ENCODE data around the gene SERGEF.
"Not testable (repeated sequence)": the region's sequence is repeated elsewhere in the genome, so short reads cannot be mapped to it uniquely, and the experiment has no call there.

Gene SERGEF

DNA sequence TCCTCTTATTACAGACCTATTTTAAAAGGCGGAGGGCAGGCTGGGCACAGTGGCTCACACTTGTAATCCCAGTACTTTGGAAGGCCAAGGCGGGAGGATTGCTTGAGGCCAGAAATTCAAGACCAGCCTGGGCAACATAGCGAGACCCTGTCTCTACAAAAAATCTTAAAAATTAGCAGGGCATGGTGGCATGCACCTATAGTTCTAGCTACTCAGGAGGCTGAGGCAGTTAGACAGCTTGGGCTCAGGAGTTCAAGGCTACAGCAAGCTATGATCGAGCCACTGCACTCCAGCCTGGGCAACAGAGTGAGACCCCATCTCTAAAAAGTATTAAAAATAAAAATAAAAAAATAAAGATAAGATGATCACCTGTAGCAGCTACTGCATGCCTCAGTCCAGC, 12.7 kb downstream of the SERGEF start:
- not testable (repeated sequence) for DNase-seq

DNA sequence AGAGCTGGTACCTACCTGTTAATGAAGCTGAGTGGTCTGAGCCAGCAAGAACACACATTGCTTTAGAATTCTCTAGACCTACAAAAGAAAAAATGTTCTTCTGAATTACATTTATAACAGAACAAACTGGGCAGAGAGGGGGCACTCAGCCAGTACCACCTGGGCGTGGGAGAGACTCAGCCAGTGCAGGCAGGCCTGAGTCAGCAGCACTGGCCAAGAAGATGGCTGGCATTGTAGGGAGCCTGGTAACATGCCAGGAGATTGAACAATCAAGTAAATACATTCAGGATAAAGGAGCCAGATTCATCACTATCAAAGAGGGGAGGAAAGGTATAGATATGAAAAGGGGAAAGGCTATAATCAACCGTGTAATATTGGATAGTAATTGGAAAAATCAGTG, 19.9 kb downstream of the SERGEF start:
- no peak for DNase-seq

DNA sequence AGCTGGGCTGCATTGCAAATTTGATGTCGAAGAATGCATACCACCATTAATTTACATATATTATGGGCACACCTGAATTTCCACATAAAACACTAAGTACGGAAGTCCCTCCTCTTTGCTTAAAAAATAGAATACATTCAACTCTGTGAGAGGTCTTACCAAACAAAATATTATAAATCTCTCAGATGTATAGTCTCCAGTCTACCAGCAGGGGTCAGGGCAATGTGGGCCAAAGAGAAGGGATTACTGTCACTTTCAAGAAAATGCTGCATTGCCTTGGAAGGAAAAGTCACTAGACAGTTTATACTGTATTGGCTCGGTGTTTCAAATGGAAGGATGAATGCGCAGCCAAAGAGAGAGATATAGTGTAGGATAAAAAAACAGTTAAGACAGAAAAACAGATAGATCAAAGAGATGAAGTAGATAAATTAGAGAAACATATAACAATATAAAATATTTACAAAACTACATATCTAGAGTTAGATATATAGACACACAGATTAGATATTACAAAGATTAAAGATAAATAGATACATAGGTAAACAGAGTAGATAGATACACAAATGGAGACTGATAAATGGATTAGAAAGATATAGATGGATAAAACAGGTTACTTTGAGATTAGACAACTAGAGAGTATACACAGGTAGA, 20.9 kb downstream of the SERGEF start:
- no peak for DNase-seq

DNA sequence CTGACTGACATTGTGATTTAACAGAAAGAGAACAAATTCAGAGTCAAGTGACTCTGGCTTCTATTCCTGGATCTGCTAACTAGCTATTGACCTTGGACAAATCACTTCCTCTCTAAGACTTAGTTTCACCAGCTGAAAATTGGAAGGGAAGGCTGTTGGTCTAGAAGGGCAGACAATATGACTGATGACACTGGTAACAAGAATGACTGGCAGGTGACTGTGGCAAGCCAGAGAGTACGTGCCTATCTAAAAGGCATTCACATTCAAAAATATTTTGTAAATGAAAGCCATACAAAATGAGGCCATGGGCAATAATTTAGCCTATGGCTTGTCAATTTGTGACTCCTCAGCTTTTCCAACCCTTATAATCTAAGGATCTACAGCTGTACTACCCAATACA, 23.5 kb downstream of the SERGEF start:
- no peak for DNase-seq

DNA sequence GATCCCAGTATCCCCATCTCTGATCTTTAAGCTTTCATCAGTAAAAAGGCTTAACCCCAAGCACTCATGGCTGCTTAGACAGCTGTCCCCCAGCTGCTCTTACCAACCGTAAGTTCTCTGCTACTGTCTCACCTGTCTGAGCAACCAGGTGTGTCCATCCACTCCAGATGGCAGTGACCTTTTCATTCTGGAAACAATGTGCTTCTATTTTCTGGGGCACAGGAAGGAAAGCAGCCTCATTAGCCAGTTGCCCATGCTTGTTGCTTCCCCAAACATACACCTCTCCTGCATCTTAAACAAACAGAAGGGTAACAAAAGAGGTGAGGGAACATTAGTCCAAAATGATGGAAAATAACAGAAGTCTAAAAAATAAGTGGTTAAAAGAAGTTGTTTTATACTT, 24.4 kb downstream of the SERGEF start:
- DNase-seq: no peak

DNA sequence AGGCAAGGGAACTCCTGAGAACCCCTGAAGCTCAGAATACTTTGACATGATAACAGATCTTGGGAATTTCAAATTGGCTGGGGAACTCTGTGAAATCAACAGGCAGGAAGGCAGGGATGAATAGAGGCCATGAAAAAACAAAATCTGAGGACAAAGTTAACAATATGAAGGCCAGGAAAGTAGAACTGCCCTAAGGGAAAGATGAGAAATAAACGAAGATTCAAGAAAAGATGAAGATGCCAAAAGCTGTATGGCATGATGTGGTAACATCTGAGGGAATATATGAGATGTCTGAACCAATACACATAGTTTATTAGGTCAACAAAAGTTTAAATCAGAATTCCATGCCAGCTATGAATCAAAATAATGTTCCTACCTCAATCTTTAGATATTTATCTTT, 25.0 kb downstream of the SERGEF start:
- DNase-seq: no peak

DNA sequence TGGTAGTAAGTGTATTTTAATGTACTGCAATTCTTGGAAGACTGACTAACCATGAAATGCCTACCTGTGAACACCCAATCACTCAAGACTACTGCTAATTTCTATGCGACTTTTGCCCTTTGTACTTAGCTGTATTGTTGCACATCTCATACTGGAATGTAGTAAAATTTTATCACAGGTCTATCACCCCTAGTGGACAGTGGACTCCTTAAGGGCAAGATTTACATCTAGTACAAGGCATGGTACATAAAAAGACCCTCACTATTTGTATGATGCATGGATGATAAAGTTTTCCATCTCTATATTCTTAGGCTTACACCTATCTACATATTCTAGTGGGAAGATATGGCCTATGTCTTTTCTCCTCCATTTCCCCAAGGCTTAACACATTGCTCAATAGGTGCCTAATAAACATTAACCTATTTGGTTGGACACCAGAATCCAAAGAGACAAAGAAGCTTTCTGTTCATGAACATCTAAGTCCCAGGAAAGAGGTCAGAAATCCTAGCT, 26.1 kb downstream of the SERGEF start:
- no peak for DNase-seq

DNA sequence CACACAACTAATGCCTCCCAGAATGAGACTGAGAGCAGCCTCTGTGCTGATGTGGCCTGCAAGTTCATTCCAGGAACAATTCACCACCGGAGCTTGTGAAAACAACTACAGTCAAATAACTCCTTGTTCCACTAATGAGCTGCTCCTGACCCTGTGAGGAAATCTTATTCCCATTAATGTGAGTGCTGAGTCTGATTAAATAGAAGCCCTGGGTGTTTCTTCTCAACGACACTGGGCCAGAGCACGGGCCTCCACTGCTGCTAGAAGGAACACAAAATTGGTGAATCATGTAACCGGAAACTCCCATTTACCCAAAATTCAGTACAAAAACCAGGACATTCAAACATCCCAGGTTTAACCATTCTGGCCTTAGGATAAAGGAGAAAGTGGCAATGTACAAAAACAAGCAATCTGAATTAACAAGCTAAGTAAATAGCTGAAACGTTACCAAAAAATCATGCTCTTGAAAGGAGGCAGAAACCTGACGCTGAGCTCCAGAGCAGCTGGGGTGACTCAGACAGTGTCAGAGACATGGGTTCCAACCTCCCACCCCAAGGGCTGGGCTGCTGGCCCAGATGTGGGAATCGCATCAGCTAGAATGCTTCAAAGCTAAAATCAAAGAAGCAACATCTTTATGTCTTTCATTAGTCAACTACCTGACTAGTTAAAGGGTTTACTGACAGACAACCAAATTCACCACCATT, 26.7 kb downstream of the SERGEF start:
- no peak for DNase-seq

DNA sequence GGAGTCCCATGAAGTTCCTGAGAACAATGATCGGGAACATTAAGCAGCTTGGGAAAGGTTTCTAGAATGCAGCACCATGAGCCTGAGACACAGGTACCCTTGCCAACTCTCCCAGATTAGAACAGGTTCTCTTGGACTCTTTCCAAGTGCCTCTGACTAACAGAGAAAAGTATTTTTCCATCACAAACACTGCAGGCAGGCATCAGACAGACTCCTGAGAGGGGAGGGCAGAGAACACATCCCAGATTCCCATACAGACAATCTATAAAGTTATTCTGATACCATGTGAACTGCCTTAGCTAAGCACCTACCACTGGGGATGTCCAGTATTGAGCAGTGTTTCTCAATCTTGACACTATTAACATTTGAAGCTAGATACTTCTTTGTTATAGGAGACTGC, 27.3 kb downstream of the SERGEF start:
- no peak for DNase-seq

DNA sequence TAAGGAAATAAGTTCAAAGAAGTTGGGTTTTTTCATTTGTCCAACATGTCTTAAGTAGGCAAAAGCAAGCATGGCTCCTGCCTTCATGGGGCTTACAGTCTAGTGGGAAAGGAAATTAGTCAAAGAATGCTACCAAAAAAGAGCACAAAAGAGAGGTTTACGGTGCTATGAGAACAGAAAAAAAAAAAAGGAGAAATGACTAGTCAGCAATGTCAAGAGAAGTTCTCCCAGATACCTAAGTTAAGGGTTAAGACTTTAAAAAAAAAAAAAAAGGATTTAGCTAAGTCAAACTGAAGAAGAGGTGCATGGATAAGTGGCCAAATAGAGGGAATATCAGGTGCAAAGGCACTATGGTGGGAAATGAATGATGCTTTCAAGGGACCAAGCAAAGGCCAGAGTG, 29.3 kb downstream of the SERGEF start:
- DNase-seq: no peak

DNA sequence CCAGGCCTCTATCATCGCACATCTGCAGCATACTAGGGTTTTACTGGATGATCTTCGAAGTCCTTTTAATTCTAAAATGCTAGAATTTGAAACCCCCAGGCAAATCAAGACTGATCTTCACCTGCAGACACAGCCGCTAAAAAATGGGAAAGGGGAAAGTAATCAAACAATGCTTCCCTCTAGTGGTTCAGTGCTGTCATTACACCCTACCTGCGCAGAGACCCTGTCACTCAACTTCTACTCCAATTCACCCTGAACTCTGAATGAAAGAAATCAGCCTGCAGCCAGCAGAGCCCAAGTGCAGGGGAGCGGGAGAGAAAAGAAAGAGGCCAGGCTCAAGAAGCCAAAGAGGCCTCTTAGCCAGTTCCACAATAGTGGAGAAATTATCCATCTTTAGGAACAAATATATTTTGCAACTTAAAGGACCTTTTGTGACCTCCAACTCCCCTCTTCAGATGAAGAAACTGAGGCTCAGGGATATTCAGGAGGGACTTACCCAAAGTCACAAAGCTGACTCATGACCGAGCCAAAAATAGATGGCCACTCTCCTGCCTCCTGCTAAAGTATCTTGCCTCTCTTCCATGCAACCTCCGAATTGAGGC, 33.0 kb downstream of the SERGEF start:
- DNase-seq: no peak

DNA sequence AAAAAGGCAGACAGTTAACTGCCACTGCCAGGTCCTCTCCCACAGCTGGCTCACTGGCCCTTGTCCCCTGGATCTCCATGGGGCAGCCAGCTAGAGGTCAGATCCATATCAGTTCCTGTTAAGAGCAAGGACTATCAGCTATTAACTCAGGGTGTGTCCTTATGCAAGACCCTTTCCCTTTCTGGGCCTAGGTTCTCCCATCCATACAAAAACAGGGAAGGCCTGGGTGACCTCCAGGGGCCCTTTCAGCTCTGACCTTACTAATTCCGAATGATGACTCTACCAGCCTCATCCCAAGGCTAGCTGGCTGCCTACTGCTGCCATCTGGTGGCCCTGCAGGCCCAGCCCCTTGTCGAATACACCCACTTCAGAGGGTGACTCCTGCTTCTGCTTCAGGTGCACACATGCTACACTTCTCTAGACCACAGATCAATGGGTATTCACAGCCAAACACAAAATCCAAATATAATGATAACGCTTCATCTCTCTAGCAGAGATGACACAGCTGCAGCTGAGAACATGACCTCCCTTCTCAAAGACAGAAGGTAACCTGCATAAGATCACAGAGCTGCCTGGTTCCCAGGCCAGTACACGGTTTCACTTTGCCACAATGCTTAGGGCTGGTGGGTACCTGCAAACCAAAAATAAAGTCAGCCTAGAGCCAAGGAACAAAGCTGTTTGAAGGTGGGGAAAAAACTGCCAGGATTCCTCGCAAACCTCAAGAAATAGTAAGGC, 34.1 kb downstream of the SERGEF start:
- DNase-seq: no peak

DNA sequence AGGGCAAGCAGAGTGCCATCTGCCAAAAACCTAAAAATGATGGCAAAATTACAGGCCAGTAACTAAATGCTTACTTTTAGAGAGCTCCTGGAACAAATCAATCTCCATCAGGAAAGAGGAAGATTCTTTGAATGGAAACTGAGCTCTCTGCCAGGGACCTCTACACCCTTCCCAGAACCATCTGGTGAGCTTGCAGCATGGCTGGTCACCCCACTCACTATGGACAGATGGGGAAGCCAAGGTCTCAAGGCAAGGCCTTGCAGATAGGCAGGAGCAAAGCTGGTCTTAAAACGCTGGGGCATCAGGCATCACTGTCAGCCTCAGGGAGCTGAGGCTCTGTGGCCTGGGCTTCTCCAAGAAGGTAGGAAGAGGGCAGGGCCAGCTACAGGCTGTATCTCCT, 36.2 kb downstream of the SERGEF start:
- no peak for DNase-seq

DNA sequence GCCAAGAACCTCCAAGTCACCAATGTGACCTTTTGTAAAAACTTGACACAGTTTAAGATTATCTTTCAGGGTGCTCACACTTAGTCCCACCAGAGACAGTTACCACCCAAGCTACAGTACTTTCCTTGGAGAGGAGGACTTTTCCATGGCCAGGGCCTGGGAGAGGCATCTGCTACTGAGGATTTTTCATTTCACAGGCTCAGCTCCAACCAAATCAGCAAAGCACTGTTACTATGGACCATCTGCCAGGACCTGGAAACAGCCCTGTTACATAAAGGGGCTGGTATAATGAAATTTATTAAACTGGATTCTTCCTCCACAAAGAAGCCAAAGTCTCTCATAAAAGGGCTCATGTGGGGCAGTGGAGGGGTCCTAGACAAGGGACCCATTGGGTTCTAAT, 38.6 kb downstream of the SERGEF start:
- DNase-seq: no peak

DNA sequence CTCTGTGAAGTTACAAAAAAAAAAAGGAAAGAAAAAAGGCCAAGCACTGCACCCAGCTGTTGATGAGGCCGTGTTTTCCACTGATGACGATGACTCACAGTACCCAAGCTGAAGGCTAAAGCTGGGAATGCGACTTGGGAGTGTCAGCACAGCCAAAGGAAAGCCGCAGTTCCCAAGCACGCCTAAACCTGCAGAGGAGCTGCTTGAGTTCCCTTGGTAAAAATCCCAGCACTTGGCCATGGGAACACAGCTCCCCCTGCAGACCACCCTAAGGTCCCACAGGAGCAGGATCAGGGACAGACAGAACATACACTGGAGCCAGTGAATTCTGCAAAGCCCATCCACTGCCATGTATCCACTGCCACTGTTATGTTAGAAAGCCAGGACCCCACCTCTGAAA, 39.9 kb downstream of the SERGEF start:
- DNase-seq: no peak

DNA sequence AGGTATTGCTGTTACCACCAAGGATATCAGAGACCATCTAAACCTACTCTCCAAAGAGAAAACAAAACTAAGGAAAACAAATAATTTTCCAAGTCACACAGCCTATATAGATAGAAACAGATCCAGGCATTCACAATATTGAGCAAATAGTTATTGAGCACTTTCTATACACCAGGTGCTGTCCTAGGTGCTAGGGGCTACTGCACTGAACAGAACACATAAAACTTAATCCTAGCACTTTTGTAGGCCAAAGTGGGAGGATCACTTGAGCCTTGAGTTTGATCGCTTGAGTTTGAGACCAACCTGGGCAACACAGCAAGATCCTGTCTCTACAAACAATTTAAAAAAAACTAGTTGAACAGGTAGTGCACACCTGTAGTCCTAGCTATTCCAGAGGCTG, 44.6 kb downstream of the SERGEF start:
- DNase-seq: no peak

DNA sequence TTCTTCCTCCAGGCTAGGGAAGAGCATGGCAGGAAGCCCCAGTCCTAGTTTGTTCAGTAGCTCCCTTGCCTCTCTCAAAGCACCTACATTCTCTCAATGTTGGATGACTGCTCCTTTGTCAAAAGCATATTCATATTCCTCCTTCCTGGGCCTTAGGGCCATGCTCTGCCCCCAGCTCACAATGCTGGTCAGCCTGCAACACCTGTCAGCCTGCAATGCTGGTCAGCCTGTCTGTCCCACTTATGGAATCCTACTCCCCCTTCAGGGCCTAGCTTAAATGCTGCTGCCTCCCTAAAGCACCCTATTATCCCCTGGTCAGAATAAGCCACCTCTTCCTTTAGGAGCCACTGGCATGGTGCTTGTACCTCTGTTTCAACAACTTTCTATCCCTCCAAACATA, 45.2 kb downstream of the SERGEF start:
- DNase-seq: no peak

DNA sequence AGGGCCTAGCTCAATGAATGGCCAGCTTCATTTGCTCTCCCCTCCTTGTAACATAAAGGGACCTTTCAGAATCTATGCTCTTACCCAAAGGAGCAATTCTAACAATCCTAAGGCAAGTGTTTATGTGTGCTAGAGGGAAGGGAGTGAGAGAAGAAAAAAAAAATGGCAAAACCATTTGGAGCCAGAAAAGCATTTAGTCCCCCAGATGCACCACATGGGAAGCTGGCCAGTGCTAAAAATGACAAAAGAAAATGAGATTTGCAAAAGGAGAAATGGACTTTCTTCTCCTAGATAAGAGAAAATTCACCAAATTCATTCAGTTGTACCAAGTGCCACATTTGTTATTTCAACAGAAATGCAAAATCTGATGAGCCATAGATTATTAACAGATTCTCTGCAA, 52.8 kb downstream of the SERGEF start:
- no peak for DNase-seq

DNA sequence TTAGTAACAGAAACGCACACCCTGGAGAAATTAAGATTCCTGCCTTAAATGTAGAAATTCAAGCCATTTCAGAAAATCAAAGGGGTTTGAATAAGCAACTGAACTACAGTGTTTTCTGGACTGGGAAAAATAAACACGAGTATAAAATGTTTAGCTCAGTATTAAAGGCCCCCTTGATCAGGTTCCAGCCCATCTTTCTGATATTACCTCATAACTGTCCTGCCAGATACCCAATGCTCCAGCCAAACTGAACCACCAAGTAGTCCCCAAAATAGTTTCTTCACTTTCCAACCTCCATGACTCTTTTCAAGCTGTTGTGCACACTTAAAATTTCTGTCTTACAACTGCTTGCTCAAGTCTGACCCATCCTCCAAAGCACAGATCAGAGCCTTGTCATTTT, 54.4 kb downstream of the SERGEF start:
- DNase-seq: no peak

DNA sequence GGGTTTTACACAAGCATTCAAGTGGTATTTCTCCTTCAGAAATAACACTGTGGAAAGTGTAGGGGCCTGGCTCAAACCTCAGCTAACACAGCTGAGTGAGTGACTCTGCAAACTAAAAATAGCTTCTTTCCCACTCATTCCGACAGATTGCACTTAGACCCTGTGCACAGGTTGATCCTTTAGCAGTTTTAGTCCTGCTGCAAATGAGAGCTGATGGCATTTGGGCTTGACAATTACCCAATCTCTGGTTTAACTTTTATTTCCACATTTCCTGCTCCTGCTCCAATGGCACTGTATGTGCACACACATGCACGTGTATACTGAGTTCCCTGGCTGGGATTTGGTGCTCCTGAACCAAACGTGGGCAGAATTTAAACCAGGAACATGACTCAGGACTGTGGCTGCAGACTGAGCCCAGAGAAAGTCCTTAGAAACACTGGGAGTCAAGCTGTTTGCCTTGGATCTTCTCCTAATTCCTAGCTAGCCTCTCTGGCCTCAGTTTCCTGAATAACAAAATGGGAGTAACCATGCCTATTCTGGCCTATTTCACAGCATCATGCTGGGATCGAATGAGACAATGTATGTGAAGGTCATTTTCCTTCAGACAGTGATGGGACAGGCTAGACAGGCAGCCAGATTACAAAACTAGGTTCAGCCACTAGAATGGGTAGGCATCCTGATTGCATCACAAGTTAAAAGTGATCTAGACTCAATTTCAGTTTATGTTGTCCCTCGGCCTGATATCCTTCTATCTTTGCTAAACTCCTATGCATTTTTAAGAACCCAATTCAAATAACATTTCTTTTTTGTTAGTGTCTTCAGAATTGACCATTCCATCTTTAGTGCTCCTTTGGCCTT, 58.2 kb downstream of the SERGEF start:
- no peak for DNase-seq

DNA sequence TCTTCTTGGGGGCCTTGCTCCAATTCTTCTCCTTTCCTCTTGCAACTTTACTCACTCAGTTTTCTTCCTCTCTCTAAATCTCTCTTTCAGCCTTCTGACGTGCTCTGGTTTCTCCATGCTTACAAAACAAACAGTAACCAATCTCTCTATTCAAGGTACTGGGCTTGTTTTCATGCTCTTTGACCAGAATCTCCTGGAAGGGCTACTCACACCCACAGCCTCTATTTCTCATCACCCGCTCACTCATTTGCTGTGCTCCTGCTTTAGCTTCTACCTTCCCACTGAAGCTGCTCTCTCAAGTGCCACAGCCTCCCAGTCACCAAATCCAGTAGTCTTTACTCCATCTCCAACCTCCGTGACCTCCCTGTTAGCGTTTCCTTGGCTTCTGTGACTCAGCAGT, 60.4 kb downstream of the SERGEF start:
- DNase-seq: no peak

DNA sequence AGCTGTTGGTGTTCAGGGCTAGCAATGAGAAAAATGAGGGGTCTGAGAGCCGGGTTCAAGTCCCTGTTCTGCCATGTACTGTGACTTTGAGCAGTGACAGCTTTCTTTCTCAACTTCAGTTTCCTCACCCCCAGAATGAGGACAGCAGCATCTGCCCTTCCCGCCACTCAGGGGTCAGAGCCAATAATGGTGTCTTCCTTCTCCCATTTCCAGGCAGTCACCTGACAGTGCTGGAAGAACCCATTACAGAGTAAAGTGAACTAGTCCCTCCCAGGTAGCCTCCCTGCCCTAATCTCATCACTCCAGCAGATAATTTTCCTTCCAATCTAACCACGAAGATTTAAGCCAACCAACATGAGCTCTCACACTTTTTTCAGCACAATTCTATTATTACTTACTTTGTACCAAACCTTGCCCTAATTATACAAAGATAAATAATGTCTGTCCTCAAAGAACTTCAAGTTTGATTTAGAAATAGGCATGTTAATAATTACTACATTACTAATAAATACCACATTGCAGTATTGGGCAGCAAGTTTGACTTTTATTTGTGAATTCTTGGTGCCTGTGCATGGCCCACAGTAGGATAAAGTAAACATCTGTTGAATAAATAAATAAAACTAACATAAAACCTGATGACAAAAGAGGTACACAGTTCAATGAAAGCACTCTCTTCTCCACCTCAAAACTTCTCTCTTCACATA, 61.0 kb downstream of the SERGEF start:
- no peak for DNase-seq

Data from activated CD4-positive, alpha-beta T cell treated with anti-CD3 and anti-CD28 coated beads for 1 hour (primary cell).